H1 (cell line): ENCODE measurements around the gene PLCL1. TPM values are rescaled to one million over a fixed set of nuclear protein-coding genes. Genes with fewer than 3 reads are reported as not detected.

Experiments used
- CHD7 ChIP-seq: fragments of 300-600 bp; sonication (generic); IDR thresholded peaks from 2 replicates; pipeline ENCODE4 v1.7.1; 2012; ENCODE audit warnings: low read length, moderate library complexity, mild to moderate bottlenecking, inconsistent platforms; ENCODE audit not compliant: insufficient replicate concordance
- MAFK ChIP-seq: IDR thresholded peaks from 2 replicates; pipeline ENCODE4 v1.6.1; 2012; ENCODE audit warnings: low read depth, mild to moderate bottlenecking, improper control_type of control experiment, low read length
- MAX ChIP-seq: IDR thresholded peaks from 2 replicates; pipeline ENCODE4 v1.6.1; 2012; ENCODE audit warnings: inconsistent platforms
- SIN3A ChIP-seq, 2 experiments: IDR thresholded peaks in 1 of 2; conservative IDR thresholded peaks in 1 of 2; 2 replicates each; pipeline ENCODE4 v1.6.1; 2011 to 2012; ENCODE audit warnings: low read length in 2 of 2, improper control_type of control experiment in 1 of 2, low read depth in 1 of 2, mild to moderate bottlenecking in 1 of 2
- polyA plus RNA-seq, 7 experiments: library from polyadenylated mRNA; depleted of rRNA in 3 of 7; stranded (reverse) in 5 of 7; unstranded in 2 of 7; fragments of >200 nt in 5 of 7; fragments of 200-250 nt in 2 of 7; gene quantifications; 1 replicate in 5 of 7; 2 replicates in 1 of 7; 4 replicates in 1 of 7; pipeline versions ENCODE4 v1.2.1 to v1.2.3, GENCODE V29; 2011 to 2013; ENCODE audit warnings: missing spikeins in 2 of 7, mixed read lengths in 2 of 7
- total RNA-seq: library from RNA; stranded (reverse); fragmentation: NEBNext Ultra II Directional; extraction: Animal tissue kit (Norgen Biotek cat#: 25700); gene quantifications from 2 replicates; pipeline ENCODE4 v1.2.1, GENCODE V29; 2021

PLCL1 gene
- total and polyA plus RNA-seq, 2 of the 8 experiments (the other 6 are each of a cell fraction or from before 2014, with no cell fraction given): not detected

GRCh38 chr2:197867624-197868023 lies 63.2 kb downstream of the PLCL1 start (continued):
- TF ChIP-seq CHD7 (no peak), SIN3A (conservative IDR thresholded peaks at IDR 0.05 in 1 of 2, IDR thresholded peaks at IDR 0.05 in 1 of 2; ENCODE audit: low read depth in 1 of 2, low read length in 2 of 2) (no peak), MAFK (no peak), MAX (no peak)
